Measurements from ENCODE around the gene PLGRKT.
"Not testable (repeated sequence)": the region's sequence is repeated elsewhere in the genome, so short reads cannot be mapped to it uniquely, and the experiment has no call there.

Gene PLGRKT

GRCh38 chr9:5429873-5430564 is 7.7 kb downstream of the PLGRKT start:
- no peak for DNase-seq

- DNase-seq = no peak
Observed at GRCh38 chr9:5428794-5429528, 8.8 kb downstream of the PLGRKT start.

GRCh38 chr9:5428172-5428571 is 9.6 kb downstream of the PLGRKT start:
- DNase-seq = no peak

- DNase-seq = no peak
Observed at GRCh38 chr9:5427005-5427404, 10.7 kb downstream of the PLGRKT start.

- peak; percentile 44 for DNase-seq
Observed at GRCh38 chr9:5425006-5425628, 12.6 kb downstream of the PLGRKT start.

- no peak for DNase-seq
Observed at GRCh38 chr9:5422276-5422675, 15.4 kb downstream of the PLGRKT start.

GRCh38 chr9:5421163-5421562 is 16.6 kb downstream of the PLGRKT start:
- no peak for DNase-seq

- DNase-seq = peak; percentile 54
Observed at GRCh38 chr9:5419987-5420386, 17.7 kb downstream of the PLGRKT start.

GRCh38 chr9:5418481-5418880 is 19.2 kb downstream of the PLGRKT start:
- no peak for DNase-seq

- no peak for DNase-seq
Observed at GRCh38 chr9:5416953-5417352, 20.8 kb downstream of the PLGRKT start.

GRCh38 chr9:5408596-5408995 is 29.1 kb downstream of the PLGRKT start:
- DNase-seq = no peak

- peak; percentile 20 for DNase-seq
Observed at GRCh38 chr9:5402217-5402616, 35.5 kb downstream of the PLGRKT start.

GRCh38 chr9:5397547-5397946 is 40.2 kb downstream of the PLGRKT start:
- DNase-seq = not testable (repeated sequence)

- DNase-seq = no peak
Observed at GRCh38 chr9:5395428-5395827, 42.3 kb downstream of the PLGRKT start.

GRCh38 chr9:5393976-5394375 is 43.7 kb downstream of the PLGRKT start:
- DNase-seq = not testable (repeated sequence)

- DNase-seq = no peak
Observed at GRCh38 chr9:5393497-5393896, 44.2 kb downstream of the PLGRKT start.

- no peak for DNase-seq
Observed at GRCh38 chr9:5392285-5392684, 45.4 kb downstream of the PLGRKT start.

- peak; percentile 78 for DNase-seq
Observed at GRCh38 chr9:5389109-5389732, 48.5 kb downstream of the PLGRKT start.

- peak; percentile 89 for DNase-seq
Observed at GRCh38 chr9:5388026-5388819, 49.5 kb downstream of the PLGRKT start.

- DNase-seq = no peak
Observed at GRCh38 chr9:5384436-5384835, 53.3 kb downstream of the PLGRKT start.

GRCh38 chr9:5382479-5382878 is 55.2 kb downstream of the PLGRKT start:
- DNase-seq = no peak

- DNase-seq = no peak
Observed at GRCh38 chr9:5375790-5376477, 61.8 kb downstream of the PLGRKT start.
